Bronchial epithelial cell (primary cell): ENCODE results near the gene USP44. TPM values are rescaled to one million over a fixed set of nuclear protein-coding genes. Genes with fewer than 3 reads are reported as not detected.

Experiments
- DNase-seq: peaks from one replicate; pipeline ENCODE4 v3.0.0-alpha.2; 2010; ENCODE audit warnings: low read depth
- FAIRE-seq: peaks from 2 replicates; lab custom pipeline; 2011; peaks lifted over from hg19 to GRCh38; lab: Jason Lieb, UNC
- H3K27me3 ChIP-seq: 2 replicates; pipeline ENCODE4 v1.5.1; 2011; ENCODE audit warnings: low read length; ENCODE audit not compliant: control insufficient read depth, insufficient read depth
- H3K36me3 ChIP-seq: 2 replicates; pipeline ENCODE4 v1.5.1; 2011; ENCODE audit warnings: low read length; ENCODE audit not compliant: control insufficient read depth, insufficient read depth
- H3K4me3 ChIP-seq: 2 replicates; pipeline ENCODE4 v1.5.1; 2011; ENCODE audit warnings: mild to moderate bottlenecking, low read depth, low read length, control low read depth
- total RNA-seq: library from RNA; depleted of rRNA; stranded (reverse); fragments of >200 nt; gene quantifications from 2 replicates; pipeline ENCODE4 v1.2.1, GENCODE V29; 2014
- TF ChIP-seq, protein P1 (sequence below): IDR thresholded peaks from 2 replicates; pipeline ENCODE4 v1.5.1; 2011; ENCODE audit warnings: mild to moderate bottlenecking, moderate library complexity, low read length, control low read depth, inconsistent platforms; ENCODE audit not compliant: insufficient read depth, severe bottlenecking

USP44 gene
- total RNA-seq, 1 donor from 2014 or later = 0.26 TPM

DNA sequence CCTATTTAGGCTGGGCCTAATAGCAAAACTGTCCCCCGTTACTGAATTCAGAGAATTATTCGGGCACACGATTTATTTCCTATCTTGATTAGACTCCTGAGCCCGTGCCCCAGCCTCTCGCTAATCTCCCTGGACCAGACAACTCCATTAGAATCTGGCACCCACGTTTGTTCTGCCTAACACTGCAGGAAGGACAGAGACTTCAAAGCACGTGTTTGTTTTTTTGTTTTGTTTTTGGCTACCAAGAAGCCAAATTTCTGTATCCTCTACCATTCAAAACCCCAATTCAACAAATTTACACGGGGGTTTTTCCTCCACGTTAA, 4.8 kb downstream of the USP44 start:
- TF ChIP-seq, protein P1, sequence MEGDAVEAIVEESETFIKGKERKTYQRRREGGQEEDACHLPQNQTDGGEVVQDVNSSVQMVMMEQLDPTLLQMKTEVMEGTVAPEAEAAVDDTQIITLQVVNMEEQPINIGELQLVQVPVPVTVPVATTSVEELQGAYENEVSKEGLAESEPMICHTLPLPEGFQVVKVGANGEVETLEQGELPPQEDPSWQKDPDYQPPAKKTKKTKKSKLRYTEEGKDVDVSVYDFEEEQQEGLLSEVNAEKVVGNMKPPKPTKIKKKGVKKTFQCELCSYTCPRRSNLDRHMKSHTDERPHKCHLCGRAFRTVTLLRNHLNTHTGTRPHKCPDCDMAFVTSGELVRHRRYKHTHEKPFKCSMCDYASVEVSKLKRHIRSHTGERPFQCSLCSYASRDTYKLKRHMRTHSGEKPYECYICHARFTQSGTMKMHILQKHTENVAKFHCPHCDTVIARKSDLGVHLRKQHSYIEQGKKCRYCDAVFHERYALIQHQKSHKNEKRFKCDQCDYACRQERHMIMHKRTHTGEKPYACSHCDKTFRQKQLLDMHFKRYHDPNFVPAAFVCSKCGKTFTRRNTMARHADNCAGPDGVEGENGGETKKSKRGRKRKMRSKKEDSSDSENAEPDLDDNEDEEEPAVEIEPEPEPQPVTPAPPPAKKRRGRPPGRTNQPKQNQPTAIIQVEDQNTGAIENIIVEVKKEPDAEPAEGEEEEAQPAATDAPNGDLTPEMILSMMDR = no peak
- DNase-seq (no peak), FAIRE-seq (no peak)
- Histone ChIP-seq H3K27me3 (peaks cover 21% of the 10 kb centered on the region), H3K36me3 (no peaks in the 10 kb centered on the region), H3K4me3 (no peak overlapping the region)

- no peak for DNase-seq
- no peak overlapping the region for H3K4me3 ChIP-seq
- TF ChIP-seq, protein P1 = no peak
- H3K36me3 ChIP-seq = no peaks in the 10 kb centered on the region
- H3K27me3 ChIP-seq = peaks cover 18% of the 10 kb centered on the region
- FAIRE-seq = no peak
These were observed 5.4 kb downstream of the USP44 start for GRCh38 chr12:95545731-95546490.

GRCh38 chr12:95545303-95545702, 6.0 kb downstream of the USP44 start:
- H3K4me3 ChIP-seq = no peak overlapping the region

GRCh38 chr12:95544756-95545155, 6.5 kb downstream of the USP44 start:
- DNase-seq (no peak), FAIRE-seq (no peak)
- peaks cover 18% of the 10 kb centered on the region for H3K27me3 ChIP-seq
- H3K36me3 ChIP-seq = no peaks in the 10 kb centered on the region
- no peak overlapping the region for H3K4me3 ChIP-seq
- TF ChIP-seq, protein P1 = no peak

More at GRCh38 chr12:95545303-95545702, 6.0 kb downstream of the USP44 start:
- FAIRE-seq = no peak
- no peak for DNase-seq
- Histone ChIP-seq H3K36me3 (no peaks in the 10 kb centered on the region), H3K27me3 (peaks cover 18% of the 10 kb centered on the region)
- TF ChIP-seq, protein P1 = no peak

GRCh38 chr12:95543305-95543704, 8.0 kb downstream of the USP44 start:
- no peak for DNase-seq
- Histone ChIP-seq H3K27me3 (peaks cover 10% of the 10 kb centered on the region), H3K4me3 (no peak overlapping the region), H3K36me3 (no peaks in the 10 kb centered on the region)
- FAIRE-seq = no peak
- TF ChIP-seq, protein P1 = no peak

GRCh38 chr12:95541436-95541835, 9.8 kb downstream of the USP44 start:
- FAIRE-seq = no peak
- Histone ChIP-seq H3K4me3 (no peak overlapping the region), H3K36me3 (no peaks in the 10 kb centered on the region), H3K27me3 (no peaks in the 10 kb centered on the region)
- DNase-seq = no peak
- TF ChIP-seq, protein P1 = no peak
